ENCODE data around the gene DNAAF6.

DNAAF6 gene

GRCh38 chrX:107293056-107293455, 86.6 kb downstream of the DNAAF6 start:
- no peak for DNase-seq (ENCODE audit: low read depth)
